Esophagus (tissue), 2 donors: ENCODE results near the gene TOMM40L. TPM values are rescaled to one million over a fixed set of nuclear protein-coding genes. Genes with fewer than 3 reads are reported as not detected.
"Not testable (repeated sequence)": the region's sequence is repeated elsewhere in the genome, so short reads cannot be mapped to it uniquely, and the experiment has no call there.

Experiments used
- H3K27ac ChIP-seq, 2 donors: one replicate each; pipeline ENCODE4 v1.5.1; 2013; ENCODE audit warnings: low read depth in 2 of 2, mild to moderate bottlenecking in 2 of 2, inconsistent platforms in 1 of 2, low read length in 1 of 2, moderate library complexity in 1 of 2
- H3K27me3 ChIP-seq, 2 donors: one replicate each; pipeline ENCODE4 v1.6.1; 2013; ENCODE audit warnings: low read length in 2 of 2, control low read depth in 1 of 2, mild to moderate bottlenecking in 1 of 2; ENCODE audit not compliant: insufficient read depth in 2 of 2, control insufficient read depth in 1 of 2
- H3K36me3 ChIP-seq, 2 donors: one replicate each; pipeline ENCODE4 v1.6.1; 2013; ENCODE audit warnings: low read length in 1 of 2; ENCODE audit not compliant: control insufficient read depth in 2 of 2, insufficient read depth in 2 of 2
- H3K4me1 ChIP-seq, 2 donors: one replicate each; pipeline ENCODE4 v1.6.1; 2013; ENCODE audit warnings: low read length in 1 of 2; ENCODE audit not compliant: control insufficient read depth in 2 of 2, insufficient read depth in 2 of 2
- H3K4me3 ChIP-seq, 2 donors: one replicate each; pipeline ENCODE4 v1.5.1; 2013; ENCODE audit warnings: low read length in 2 of 2, mild to moderate bottlenecking in 2 of 2, low read depth in 1 of 2, moderate library complexity in 1 of 2
- H3K9me3 ChIP-seq, 2 donors: one replicate each; pipeline ENCODE4 v1.6.1; 2013; ENCODE audit warnings: mild to moderate bottlenecking in 2 of 2, low read depth in 1 of 2, low read length in 1 of 2, moderate library complexity in 1 of 2; ENCODE audit not compliant: control insufficient read depth in 2 of 2, insufficient read depth in 1 of 2
- WGBS, 2 donors: extraction: QIAGEN DNeasy Blood & Tissue Kit; methylation state at CpG; one replicate each; pipeline ENCODE4 v1.1.7; 2013; 5-methylcytosine and 5-hydroxymethylcytosine counted together
- polyA plus RNA-seq, 2 donors: library from polyadenylated mRNA; stranded (reverse); fragments of 200-250 nt; gene quantifications; one replicate each; pipeline ENCODE4 v1.2.3, GENCODE V29; 2013
- donor health status: healthy with polysubstance abuse.
- donor health status: Bipolar disorder and iron deficiency.

The TOMM40L gene
- polyA plus RNA-seq, 2 donors = 8.0 to 10.5 TPM

DNA sequence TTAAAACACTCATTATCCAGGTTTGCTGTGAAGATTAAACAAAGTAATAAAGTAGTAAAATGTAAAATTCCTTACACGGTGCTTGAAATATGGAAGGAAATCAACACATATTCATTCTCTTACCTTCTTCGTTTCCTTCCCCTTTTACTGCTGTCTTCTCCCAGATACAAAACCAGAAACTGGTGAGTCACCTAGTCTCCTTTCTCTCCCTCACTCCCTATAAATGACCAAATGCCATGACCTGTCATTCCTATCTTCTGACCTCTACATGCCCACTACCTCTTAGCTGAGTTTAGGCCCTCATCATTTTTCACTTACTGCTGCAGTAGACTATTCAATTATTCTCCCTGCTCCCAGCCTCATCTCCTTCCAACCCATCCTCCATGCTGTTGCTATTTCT is 16.5 kb downstream of the TOMM40L start:
- 72 to 74% methylated on average over 2 of the region's 2 CpGs for WGBS, 2 donors
- no peaks in the 10 kb centered on the region for H3K36me3 ChIP-seq
- H3K27me3 ChIP-seq = no peaks in the 10 kb centered on the region
- H3K27ac ChIP-seq = no peak overlapping the region
- H3K9me3 ChIP-seq = no peaks in the 10 kb centered on the region
- no peak overlapping the region for H3K4me3 ChIP-seq
- H3K4me1 ChIP-seq = no peaks in the 10 kb centered on the region

DNA sequence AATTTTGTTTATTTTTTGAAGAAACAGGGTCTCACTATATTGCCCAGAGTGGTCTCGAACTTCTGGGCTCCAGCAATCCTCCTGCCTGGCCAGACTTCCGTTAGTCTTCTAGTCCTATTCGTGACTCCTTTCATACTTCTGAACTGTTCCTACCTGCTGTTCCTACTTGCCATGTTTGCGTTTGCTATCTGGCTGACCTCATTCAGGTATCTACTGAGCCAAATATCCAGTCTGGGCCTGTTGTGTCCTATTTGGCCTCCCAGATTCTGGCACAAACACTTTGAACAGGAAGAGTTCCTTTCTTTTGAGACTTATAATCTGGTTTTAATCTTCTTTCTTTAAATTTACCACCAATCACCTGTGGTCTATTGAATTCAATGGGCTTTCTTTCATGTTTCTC is 19.0 kb downstream of the TOMM40L start:
- Histone ChIP-seq H3K27me3 (no peaks in the 10 kb centered on the region), H3K36me3 (no peaks in the 10 kb centered on the region), H3K4me3 (no peak overlapping the region), H3K9me3 (no peaks in the 10 kb centered on the region), H3K4me1 (no peaks in the 10 kb centered on the region), H3K27ac (peak overlapping the region in 1 of 2 donors; percentile 28)
- WGBS, 2 donors = 51% methylated on average over 4 of the region's 4 CpGs

DNA sequence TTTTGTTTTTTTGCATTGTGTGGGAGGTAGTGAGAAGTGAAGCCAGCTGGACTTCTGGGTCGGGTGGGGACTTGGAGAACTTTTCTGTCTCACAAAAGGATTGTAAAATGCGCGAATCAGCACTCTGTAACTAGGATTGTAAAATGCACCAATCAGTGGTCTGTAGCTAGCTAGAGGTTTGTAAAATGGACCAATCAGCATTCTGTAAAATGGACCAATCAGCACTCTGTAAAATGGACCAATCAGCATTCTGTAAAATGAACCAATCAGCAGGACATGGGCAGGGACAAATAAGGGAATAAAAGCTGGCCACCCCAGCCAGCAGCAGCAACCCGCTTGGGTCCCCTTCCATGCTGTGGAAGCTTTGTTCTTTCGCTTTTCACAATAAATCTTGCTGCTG is 24.2 kb downstream of the TOMM40L start:
- not testable (repeated sequence) for H3K9me3 ChIP-seq, H3K36me3 ChIP-seq, H3K27me3 ChIP-seq, H3K4me3 ChIP-seq, H3K27ac ChIP-seq, H3K4me1 ChIP-seq
- 81 to 88% methylated on average over 5 of the region's 5 CpGs for WGBS, 2 donors

DNA sequence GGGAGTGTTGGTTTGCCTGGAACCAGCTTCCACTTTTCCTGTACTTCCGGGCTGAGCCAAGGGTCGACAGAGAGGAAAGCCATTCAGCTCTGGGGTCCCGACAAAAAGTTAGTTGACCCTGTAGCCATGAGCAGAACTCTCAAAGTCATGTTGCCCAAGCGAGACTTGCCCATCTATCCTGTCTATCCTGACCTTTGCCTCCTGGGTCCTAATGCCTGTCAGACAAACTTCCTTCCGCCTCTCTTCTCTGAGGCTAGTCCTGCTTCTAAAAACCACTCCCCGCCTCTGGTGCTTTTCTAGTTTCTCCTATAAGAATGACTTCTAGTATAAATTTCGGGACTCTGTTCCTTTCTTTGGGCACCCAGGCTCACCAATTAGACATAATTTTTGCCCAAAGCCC is 25.0 kb downstream of the TOMM40L start:
- Histone ChIP-seq H3K27me3 (no peaks in the 10 kb centered on the region), H3K4me3 (no peak overlapping the region), H3K27ac (no peak overlapping the region), H3K4me1 (no peaks in the 10 kb centered on the region), H3K9me3 (no peaks in the 10 kb centered on the region), H3K36me3 (no peaks in the 10 kb centered on the region)
- 85 to 89% methylated on average over 7 of the region's 7 CpGs for WGBS, 2 donors

DNA sequence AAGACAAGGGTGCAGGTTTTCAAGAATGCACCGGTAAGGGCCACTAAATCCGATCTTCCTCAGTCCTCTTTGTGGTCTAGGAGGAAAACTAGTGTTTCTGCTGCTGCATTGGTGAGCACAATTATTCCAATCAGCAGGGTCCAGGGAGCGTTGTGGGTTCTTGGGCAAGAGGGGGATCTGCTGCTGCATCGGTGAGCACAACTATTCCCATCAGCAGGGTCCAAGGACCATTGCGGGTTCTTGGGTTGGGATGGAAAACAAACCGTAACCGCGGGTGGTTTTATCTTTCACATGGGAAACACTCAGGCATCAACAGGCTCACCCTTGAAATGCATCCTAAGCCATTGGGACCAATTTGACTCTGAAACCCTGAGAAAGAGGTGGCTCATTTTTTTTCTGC is 25.7 kb downstream of the TOMM40L start:
- Histone ChIP-seq H3K36me3 (no peaks in the 10 kb centered on the region), H3K9me3 (no peaks in the 10 kb centered on the region), H3K27me3 (no peaks in the 10 kb centered on the region), H3K4me3 (no peak overlapping the region), H3K4me1 (no peaks in the 10 kb centered on the region), H3K27ac (no peak overlapping the region)
- WGBS, 2 donors = 97% methylated on average over 8 of the region's 8 CpGs

DNA sequence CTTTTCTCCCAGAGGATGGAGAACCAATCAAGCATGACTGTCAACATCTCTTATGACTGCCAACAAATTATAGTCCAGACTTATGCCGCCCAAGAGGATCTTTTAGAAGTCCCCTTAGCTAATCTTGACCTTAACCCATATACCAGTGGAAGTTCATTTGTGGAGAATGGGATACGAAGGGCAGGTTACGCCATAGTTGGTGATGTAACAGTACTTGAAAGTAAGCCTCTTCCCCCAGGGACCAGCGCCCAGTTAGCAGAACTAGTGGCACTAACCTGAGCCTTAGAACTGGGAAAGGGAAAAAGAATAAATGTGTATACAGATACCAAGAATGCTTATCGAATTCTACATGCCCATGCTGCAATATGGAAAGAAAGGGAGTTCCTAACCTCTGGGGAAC is 29.4 kb downstream of the TOMM40L start:
- not testable (repeated sequence) for H3K27me3 ChIP-seq, H3K4me1 ChIP-seq, H3K4me3 ChIP-seq, H3K27ac ChIP-seq, H3K36me3 ChIP-seq, H3K9me3 ChIP-seq
- WGBS, 2 donors = 80 to 81% methylated on average over 5 of the region's 5 CpGs

DNA sequence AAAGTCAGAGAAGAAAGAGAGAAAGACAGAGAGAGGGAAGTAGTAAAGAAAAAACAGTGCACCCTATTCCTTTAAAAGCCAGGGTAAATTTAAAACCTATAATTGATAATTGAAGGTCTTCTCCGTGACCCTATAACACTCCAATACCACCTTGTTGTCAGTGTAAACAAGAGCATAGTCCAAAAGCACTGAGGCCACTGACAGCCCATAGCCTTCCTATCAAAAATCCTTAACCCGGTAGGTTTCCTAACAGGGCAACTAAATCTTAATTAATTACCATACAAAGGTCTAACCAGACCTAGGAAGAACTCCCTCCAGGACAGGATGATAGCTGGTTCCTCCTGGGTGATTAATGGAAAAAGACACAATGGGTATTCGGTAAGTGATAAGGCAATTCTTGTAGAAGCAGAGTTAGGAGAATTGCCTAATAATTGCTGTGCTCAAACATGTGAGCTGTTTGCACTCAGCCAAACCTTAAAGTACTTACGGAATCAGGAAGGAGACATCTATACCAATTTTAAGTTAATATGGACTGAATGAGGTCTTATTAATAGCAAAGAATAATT is 30.2 kb downstream of the TOMM40L start:
- peak overlapping the region in 1 of 2 donors; percentile 31 for H3K27ac ChIP-seq
- H3K27me3 ChIP-seq, H3K4me1 ChIP-seq, H3K4me3 ChIP-seq, H3K36me3 ChIP-seq, H3K9me3 ChIP-seq: not testable (repeated sequence)
- 60 to 62% methylated on average over 4 of the region's 4 CpGs for WGBS, 2 donors

DNA sequence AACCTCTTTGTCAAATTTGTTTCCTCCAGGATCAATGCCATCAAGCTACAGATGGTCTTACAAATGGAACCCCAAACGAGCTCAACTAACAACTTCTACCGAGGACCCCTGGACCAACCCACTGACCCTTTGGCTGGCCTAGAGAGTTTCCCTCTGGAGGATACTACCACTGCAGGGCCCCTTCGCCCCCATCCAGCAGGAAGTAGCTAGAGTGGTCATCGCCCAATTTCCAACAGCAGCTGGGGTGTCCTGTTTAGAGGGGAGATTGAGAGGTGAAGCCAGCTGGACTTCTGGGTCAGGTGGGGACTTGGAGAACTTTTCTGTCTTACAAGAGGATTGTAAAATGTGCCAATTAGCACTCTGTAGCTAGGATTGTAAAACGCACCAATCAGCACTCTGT is 31.2 kb downstream of the TOMM40L start:
- WGBS, 2 donors = 89 to 94% methylated on average over 5 of the region's 5 CpGs

DNA sequence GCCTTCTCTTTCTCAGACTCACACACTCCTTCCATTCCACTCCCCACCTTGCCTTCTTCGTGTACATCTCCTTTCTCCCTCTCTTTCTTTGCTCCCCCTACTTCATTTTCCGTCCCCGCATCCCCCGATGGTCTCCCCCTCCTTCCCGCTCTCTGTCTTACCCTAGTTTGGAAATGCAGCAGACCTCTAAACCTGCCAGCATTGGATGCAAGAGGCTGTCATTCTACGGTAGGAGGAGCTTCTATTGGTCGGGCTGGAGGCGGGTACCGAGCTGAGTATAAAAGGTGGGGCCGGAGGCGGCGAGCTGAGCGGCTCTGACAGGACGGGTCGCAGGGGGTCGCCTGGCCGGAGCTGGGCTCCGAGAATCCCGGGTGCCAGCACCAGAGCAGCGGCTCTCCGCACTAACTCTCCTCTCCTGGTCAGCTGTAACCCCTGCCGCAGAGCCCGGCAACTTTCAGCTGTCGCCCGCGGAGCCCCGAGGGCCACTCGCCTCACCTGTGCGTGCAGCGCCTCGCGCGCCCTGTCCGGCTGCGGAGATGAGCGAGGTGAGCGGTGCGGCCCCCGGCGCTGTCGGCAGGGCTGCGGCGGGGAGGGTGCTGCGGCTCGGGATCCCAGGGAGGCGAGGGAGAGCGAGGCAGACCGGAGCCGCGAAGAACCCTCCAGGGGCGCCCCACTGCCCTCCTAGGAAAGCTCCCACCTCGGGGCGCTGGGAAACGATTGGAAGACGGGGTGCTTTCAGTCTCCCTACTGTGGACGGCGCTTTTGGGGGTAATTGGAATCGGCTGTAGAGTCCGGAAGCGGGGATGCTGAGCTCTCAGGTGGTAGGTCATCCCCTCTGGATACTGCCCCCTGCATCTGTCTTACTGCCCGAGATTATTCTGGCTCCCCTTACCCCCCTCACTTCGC is 32.8 kb downstream of the TOMM40L start, which contains the start of gene PCP4L1:
Gene PCP4L1, plus strand, starts transcription at position 307 of the 906 bp plus-strand sequence. Its CDS starts 230 bp downstream, at position 537.
- Histone ChIP-seq H3K9me3 (peaks cover 0 to 9% of the 10 kb centered on the region in 2 donors), H3K27me3 (no peaks in the 10 kb centered on the region), H3K4me1 (peaks cover 8 to 9% of the 10 kb centered on the region in 2 donors), H3K27ac (no peak within 1 kb of the TSS), H3K4me3 (peak within 1 kb of the TSS; percentile 60 to 63), H3K36me3 (no peaks in the 10 kb centered on the region)
- 2 to 4% methylated on average over 62 of the region's 62 CpGs for WGBS, 2 donors

More for the DNA sequence above, 31.2 kb downstream of the TOMM40L start:
- not testable (repeated sequence) for H3K9me3 ChIP-seq, H3K27me3 ChIP-seq, H3K4me3 ChIP-seq, H3K36me3 ChIP-seq, H3K4me1 ChIP-seq
- peak overlapping the region; percentile 32 to 79 for H3K27ac ChIP-seq

DNA sequence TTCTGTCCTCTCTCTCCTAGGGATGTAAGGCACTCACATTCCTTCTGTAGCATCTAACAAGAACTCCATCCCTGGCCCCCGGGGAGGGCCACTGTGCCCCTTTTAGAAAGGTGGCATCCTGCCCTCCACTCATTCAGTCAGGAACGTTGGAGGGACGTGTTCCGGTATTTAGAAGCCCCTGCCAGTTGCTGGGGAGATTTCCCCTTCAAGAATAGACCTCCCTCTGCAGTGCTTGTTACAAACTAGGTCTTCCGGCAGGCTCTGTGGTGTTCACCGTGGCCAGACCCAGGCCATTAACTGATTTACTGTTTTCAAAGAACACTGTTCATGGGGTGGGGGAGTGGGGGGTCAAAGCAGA is 33.5 kb downstream of the TOMM40L start:
- Histone ChIP-seq H3K4me3 (peak overlapping the region; percentile 60 to 63), H3K4me1 (peaks cover 8 to 9% of the 10 kb centered on the region in 2 donors), H3K36me3 (no peaks in the 10 kb centered on the region), H3K9me3 (peaks cover 0 to 9% of the 10 kb centered on the region in 2 donors), H3K27me3 (no peaks in the 10 kb centered on the region), H3K27ac (no peak overlapping the region)
- 44 to 45% methylated on average over 6 of the region's 6 CpGs for WGBS, 2 donors
